Osteoblast (primary cell): ENCODE measurements around the gene PARPBP. TPM values are rescaled to one million over a fixed set of nuclear protein-coding genes. Genes with fewer than 3 reads are reported as not detected.
"Not testable (repeated sequence)": the region's sequence is repeated elsewhere in the genome, so short reads cannot be mapped to it uniquely, and the experiment has no call there.

Experiments used
- DNase-seq: peaks from one replicate; pipeline ENCODE4 v3.0.0; 2011; ENCODE audit warnings: low spot score, mixed read lengths; ENCODE audit not compliant: insufficient read length; ENCODE audit errors: missing footprints
- H2AFZ ChIP-seq: 2 replicates; pipeline ENCODE4 v1.6.0; 2011; ENCODE audit warnings: mild to moderate bottlenecking, low read length
- H3K27ac ChIP-seq: 2 replicates; pipeline ENCODE4 v1.5.1; 2011; ENCODE audit warnings: mild to moderate bottlenecking, low read depth, low read length, moderate library complexity
- H3K27me3 ChIP-seq: 2 replicates; pipeline ENCODE4 v1.6.0; 2012; ENCODE audit warnings: mild to moderate bottlenecking, control low read depth, inconsistent platforms, low read length, moderate library complexity; ENCODE audit not compliant: insufficient read depth
- H3K36me3 ChIP-seq: 2 replicates; pipeline ENCODE4 v1.5.1; 2011; ENCODE audit warnings: mild to moderate bottlenecking, low read length, control low read depth, moderate library complexity; ENCODE audit not compliant: insufficient read depth
- H3K4me1 ChIP-seq: 2 replicates; pipeline ENCODE4 v1.5.1; 2011; ENCODE audit warnings: mild to moderate bottlenecking, low read length, control low read depth, moderate library complexity; ENCODE audit not compliant: insufficient read depth
- H3K4me2 ChIP-seq: 2 replicates; pipeline ENCODE4 v1.6.0; 2011; ENCODE audit warnings: mild to moderate bottlenecking, low read length; ENCODE audit not compliant: insufficient read depth
- H3K4me3 ChIP-seq: fragments of 200-600 bp; sonication (generic); 3 replicates; pipeline ENCODE4 v1.5.1; 2012; ENCODE audit warnings: mild to moderate bottlenecking, low read length, inconsistent platforms; ENCODE audit not compliant: insufficient read depth
- H3K79me2 ChIP-seq: 2 replicates; pipeline ENCODE4 v1.6.0; 2012; ENCODE audit warnings: mild to moderate bottlenecking, low read length, control low read depth, inconsistent platforms; ENCODE audit not compliant: insufficient read depth
- H3K9me3 ChIP-seq: 2 replicates; pipeline ENCODE4 v1.5.1; 2011; ENCODE audit warnings: low read depth, low read length, control low read depth
- H4K20me1 ChIP-seq: 2 replicates; pipeline ENCODE4 v1.6.0; 2012; ENCODE audit warnings: mild to moderate bottlenecking, low read length, control low read depth; ENCODE audit not compliant: insufficient read depth
- CTCF ChIP-seq: IDR thresholded peaks from 2 replicates; pipeline ENCODE4 v1.5.1; 2011; ENCODE audit warnings: mild to moderate bottlenecking, low read depth, low read length, moderate library complexity; ENCODE audit errors: extremely low read depth
- total RNA-seq: library from RNA; depleted of rRNA; stranded (reverse); fragments of >200 nt; gene quantifications from 2 replicates; pipeline ENCODE4 v1.2.3, GENCODE V29; 2012

PARPBP gene
- total RNA-seq, 1 donor, result 5.8 TPM

GRCh38 chr12:102118874-102119273, 1.1 kb upstream of the PARPBP start:
- DNase-seq, result no peak
- H2AFZ ChIP-seq, result no peak overlapping the region
- no peaks in the 10 kb centered on the region for H3K27me3 ChIP-seq
- no peaks in the 10 kb centered on the region for H4K20me1 ChIP-seq
- no peak for TF ChIP-seq CTCF
- peaks cover 17% of the 10 kb centered on the region for H3K36me3 ChIP-seq
- no peaks in the 10 kb centered on the region for H3K9me3 ChIP-seq
- H3K27ac ChIP-seq, result no peak overlapping the region
- H3K4me1 ChIP-seq, result peaks cover 18% of the 10 kb centered on the region
- peak overlapping the region; percentile 89 for H3K4me2 ChIP-seq
- H3K4me3 ChIP-seq, result peak overlapping the region; percentile 87
- H3K79me2 ChIP-seq, result peaks cover 44% of the 10 kb centered on the region

GRCh38 chr12:102120564-102120873, 536 bp downstream of the PARPBP start:
- no peaks in the 10 kb centered on the region for H4K20me1 ChIP-seq
- H3K9me3 ChIP-seq, result no peaks in the 10 kb centered on the region
- no peak for TF ChIP-seq CTCF
- peak overlapping the region; percentile 89 for H3K4me2 ChIP-seq
- H3K27ac ChIP-seq, result peak overlapping the region; percentile 80
- H3K79me2 ChIP-seq, result peaks cover 48% of the 10 kb centered on the region
- H3K4me1 ChIP-seq, result peaks cover 18% of the 10 kb centered on the region
- H3K4me3 ChIP-seq, result peak overlapping the region; percentile 87
- peak overlapping the region; percentile 100 for H2AFZ ChIP-seq
- no peak for DNase-seq
- H3K36me3 ChIP-seq, result peaks cover 17% of the 10 kb centered on the region
- no peaks in the 10 kb centered on the region for H3K27me3 ChIP-seq

GRCh38 chr12:102120886-102121285, 903 bp downstream of the PARPBP start:
- TF ChIP-seq CTCF, result no peak
- H3K4me1 ChIP-seq, result peaks cover 18% of the 10 kb centered on the region
- H3K9me3 ChIP-seq, result no peaks in the 10 kb centered on the region
- peak overlapping the region; percentile 89 for H3K4me2 ChIP-seq
- peak overlapping the region; percentile 26 for H3K27ac ChIP-seq
- H4K20me1 ChIP-seq, result no peaks in the 10 kb centered on the region
- peaks cover 17% of the 10 kb centered on the region for H3K36me3 ChIP-seq
- H3K27me3 ChIP-seq, result no peaks in the 10 kb centered on the region
- H3K79me2 ChIP-seq, result peaks cover 48% of the 10 kb centered on the region
- peak; percentile 60 for DNase-seq
- H2AFZ ChIP-seq, result peak overlapping the region; percentile 100
- peak overlapping the region; percentile 87 for H3K4me3 ChIP-seq

GRCh38 chr12:102121328-102121727, 1.3 kb downstream of the PARPBP start:
- Histone ChIP-seq H3K27ac (peak overlapping the region; percentile 26), H3K4me1 (peaks cover 18% of the 10 kb centered on the region), H3K4me2 (peak overlapping the region; percentile 89), H3K4me3 (peak overlapping the region; percentile 87), H3K79me2 (peaks cover 48% of the 10 kb centered on the region), H2AFZ (peak overlapping the region; percentile 100), H3K36me3 (peaks cover 17% of the 10 kb centered on the region)
- H3K27me3 ChIP-seq, H3K9me3 ChIP-seq, H4K20me1 ChIP-seq, DNase-seq: not testable (repeated sequence)

GRCh38 chr12:102130720-102131119, 10.7 kb downstream of the PARPBP start:
- H3K4me3 ChIP-seq, result not testable (repeated sequence)

GRCh38 chr12:102131442-102131841, 11.5 kb downstream of the PARPBP start:
- not testable (repeated sequence) for H3K27ac ChIP-seq, H3K4me2 ChIP-seq, H4K20me1 ChIP-seq, DNase-seq, H3K27me3 ChIP-seq, H2AFZ ChIP-seq, H3K4me1 ChIP-seq, H3K36me3 ChIP-seq, H3K4me3 ChIP-seq, H3K79me2 ChIP-seq, H3K9me3 ChIP-seq

More at GRCh38 chr12:102130720-102131119, 10.7 kb downstream of the PARPBP start:
- H3K36me3 ChIP-seq, H3K4me1 ChIP-seq, H4K20me1 ChIP-seq, H2AFZ ChIP-seq, H3K27me3 ChIP-seq, DNase-seq, H3K79me2 ChIP-seq, H3K27ac ChIP-seq, H3K4me2 ChIP-seq, H3K9me3 ChIP-seq: not testable (repeated sequence)

- H3K27ac ChIP-seq, H3K36me3 ChIP-seq, H3K9me3 ChIP-seq, H3K4me3 ChIP-seq, H2AFZ ChIP-seq, H3K79me2 ChIP-seq, DNase-seq, H3K4me1 ChIP-seq, H3K4me2 ChIP-seq, H3K27me3 ChIP-seq, H4K20me1 ChIP-seq: not testable (repeated sequence)
These were observed 17.6 kb downstream of the PARPBP start for GRCh38 chr12:102137619-102138018.
